Breast epithelium (tissue), 3 donors: ENCODE measurements around the gene FAM219B.

Source experiments
- POLR2A ChIP-seq: fragments of 450-650 bp; IDR thresholded peaks from one replicate; pipeline ENCODE4 v1.6.1; 2016; ENCODE audit warnings: antibody characterized with exemption, mild to moderate bottlenecking, moderate library complexity
- POLR2AphosphoS5 ChIP-seq, 3 donors: sonication (generic); formaldehyde crosslinking; IDR thresholded peaks; one replicate each; pipeline ENCODE4 v1.6.1; 2017; ENCODE audit warnings: antibody characterized with exemption in 3 of 3
- TF ChIP-seq, protein P1 (sequence below), 3 donors: fragments of 450-650 bp; IDR thresholded peaks; one replicate each; pipeline ENCODE4 v1.5.1; 2016 to 2017; ENCODE audit warnings: antibody characterized with exemption in 3 of 3, mild to moderate bottlenecking in 3 of 3, moderate library complexity in 3 of 3

DNA sequence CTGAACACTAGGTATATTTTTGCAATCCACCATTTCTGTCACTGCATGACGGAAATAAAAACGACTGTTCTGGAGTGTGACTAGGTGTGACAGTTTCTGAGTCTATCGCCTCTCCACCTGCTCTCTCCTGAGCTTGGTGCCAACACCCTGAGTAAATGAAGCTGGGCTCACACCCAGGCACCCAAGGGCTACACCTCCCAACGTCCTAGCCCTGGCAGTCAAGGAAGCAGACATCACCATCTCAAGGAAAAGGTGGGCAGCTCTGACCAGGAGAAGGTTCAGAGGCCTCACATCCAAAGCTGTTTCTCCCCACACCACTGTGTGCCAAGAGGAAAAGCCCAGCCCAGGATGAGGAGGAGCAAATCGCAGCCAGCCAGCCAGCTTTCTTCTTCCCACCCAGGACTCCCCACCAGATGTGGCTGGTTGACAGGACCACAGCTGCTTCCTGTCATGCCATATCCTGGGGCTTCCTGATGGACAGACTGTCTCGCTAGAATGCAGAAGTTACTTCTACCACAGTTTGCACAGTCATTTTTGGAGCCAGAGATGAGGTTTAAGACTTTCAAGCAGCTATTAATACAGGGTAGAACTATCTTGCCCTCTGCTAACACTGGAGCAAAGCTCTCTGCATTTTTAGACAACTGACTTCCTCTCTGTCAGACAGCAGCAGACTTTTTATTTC is 36.8 kb downstream of the FAM219B start:
- TF ChIP-seq, protein P1, sequence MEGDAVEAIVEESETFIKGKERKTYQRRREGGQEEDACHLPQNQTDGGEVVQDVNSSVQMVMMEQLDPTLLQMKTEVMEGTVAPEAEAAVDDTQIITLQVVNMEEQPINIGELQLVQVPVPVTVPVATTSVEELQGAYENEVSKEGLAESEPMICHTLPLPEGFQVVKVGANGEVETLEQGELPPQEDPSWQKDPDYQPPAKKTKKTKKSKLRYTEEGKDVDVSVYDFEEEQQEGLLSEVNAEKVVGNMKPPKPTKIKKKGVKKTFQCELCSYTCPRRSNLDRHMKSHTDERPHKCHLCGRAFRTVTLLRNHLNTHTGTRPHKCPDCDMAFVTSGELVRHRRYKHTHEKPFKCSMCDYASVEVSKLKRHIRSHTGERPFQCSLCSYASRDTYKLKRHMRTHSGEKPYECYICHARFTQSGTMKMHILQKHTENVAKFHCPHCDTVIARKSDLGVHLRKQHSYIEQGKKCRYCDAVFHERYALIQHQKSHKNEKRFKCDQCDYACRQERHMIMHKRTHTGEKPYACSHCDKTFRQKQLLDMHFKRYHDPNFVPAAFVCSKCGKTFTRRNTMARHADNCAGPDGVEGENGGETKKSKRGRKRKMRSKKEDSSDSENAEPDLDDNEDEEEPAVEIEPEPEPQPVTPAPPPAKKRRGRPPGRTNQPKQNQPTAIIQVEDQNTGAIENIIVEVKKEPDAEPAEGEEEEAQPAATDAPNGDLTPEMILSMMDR (IDR thresholded peaks at IDR 0.05), result no peak
- TF ChIP-seq POLR2A, result no peak
- no peak for TF ChIP-seq POLR2AphosphoS5 (IDR thresholded peaks at IDR 0.05)
